ENCODE measurements around the gene MEIOSIN.

MEIOSIN gene

GRCh38 chr19:45782162-45782691 is 49.0 kb downstream of the MEIOSIN start, which contains the start of gene DMPK:
Gene DMPK (minus strand): TSS chr19:45782490. CDS start chr19:45782352, 138 bp downstream.
- H3K4me3 ChIP-seq (ENCODE audit: low read depth, low read length) = no peak within 1 kb of the TSS
- no peak for DNase-seq (ENCODE audit: low read depth)
- no peak for TF ChIP-seq CTCF (IDR thresholded peaks at IDR 0.05; ENCODE audit: insufficient read depth, low read depth, low read length, missing control alignments)

GRCh38 chr19:45782820-45783785 is 49.9 kb downstream of the MEIOSIN start:
- no peak overlapping the region for H3K4me3 ChIP-seq (ENCODE audit: low read depth, low read length)
- DNase-seq (ENCODE audit: low read depth) = no peak

DNA sequence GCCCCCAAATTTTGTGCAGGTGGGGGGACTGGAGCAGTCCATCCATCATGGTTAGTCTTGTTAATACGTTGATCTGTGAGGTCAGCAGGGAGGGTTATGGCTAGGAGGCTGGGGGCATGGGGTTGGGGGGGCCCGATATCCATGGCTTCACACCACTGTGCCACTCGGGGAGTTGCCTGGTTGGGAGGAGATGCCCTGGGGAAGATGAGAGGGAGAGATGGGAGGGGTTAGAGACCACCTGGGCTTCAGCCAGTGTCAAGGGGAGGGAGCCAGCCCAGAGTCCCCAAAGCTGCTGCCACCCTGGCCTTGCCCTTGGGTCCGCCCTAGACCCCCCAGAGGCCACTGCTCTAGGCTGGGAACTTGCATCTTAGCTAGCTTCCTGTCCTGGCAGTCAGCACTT is 50.9 kb downstream of the MEIOSIN start:
- TF ChIP-seq CTCF (IDR thresholded peaks at IDR 0.05; ENCODE audit: insufficient read depth, low read depth, low read length, missing control alignments) = no peak
- H3K4me3 ChIP-seq (ENCODE audit: low read depth, low read length) = no peak overlapping the region
- DNase-seq (ENCODE audit: low read depth) = peak; percentile 1

More at GRCh38 chr19:45782820-45783785, 49.9 kb downstream of the MEIOSIN start:
- no peak for TF ChIP-seq CTCF (IDR thresholded peaks at IDR 0.05; ENCODE audit: insufficient read depth, low read depth, low read length, missing control alignments)

GRCh38 chr19:45785097-45785496 is 51.9 kb downstream of the MEIOSIN start:
- no peak overlapping the region for H3K4me3 ChIP-seq (ENCODE audit: low read depth, low read length)
- no peak for TF ChIP-seq CTCF (IDR thresholded peaks at IDR 0.05; ENCODE audit: insufficient read depth, low read depth, low read length, missing control alignments)
- peak; percentile 0 for DNase-seq (ENCODE audit: low read depth)

DNA sequence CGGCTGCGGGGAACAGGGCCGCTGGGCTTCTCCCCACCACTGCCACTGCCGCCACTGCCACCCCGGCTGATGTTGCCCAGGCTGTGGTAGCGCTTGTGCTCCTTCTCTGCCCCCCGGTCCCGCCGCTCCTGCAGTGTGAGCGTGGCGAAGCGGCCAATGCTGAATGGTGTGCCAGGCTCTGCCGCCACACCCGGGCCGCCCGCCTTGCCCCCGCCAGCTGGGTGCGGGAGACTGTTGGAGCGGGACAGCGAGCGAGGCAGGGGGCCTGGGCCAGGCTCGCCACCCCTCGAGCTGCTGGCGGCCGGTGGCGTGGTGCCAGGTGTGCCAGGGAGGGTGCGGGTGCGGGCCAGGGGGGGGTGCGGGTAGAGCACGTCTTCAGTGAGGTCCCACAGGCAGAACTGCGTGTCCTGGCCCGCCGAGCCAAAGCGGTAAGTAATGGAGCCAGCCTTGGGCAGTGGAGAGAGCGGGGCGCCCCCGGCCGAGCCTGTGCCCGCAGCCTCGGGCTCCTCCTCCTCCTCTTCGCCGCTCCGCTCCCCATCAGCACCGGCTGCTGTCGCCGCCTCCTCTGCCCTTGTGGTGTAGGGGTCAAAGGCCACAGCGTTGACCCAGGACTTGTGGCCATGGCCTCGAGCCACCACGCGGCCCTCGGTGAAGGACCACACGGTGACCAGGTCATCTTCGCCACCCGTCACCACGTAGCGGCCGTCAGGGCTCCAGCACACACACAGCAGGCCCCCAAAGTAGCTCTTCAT is 52.7 kb downstream of the MEIOSIN start:
- peak; percentile 6 for DNase-seq (ENCODE audit: low read depth)
- no peak for TF ChIP-seq CTCF (IDR thresholded peaks at IDR 0.05; ENCODE audit: insufficient read depth, low read depth, low read length, missing control alignments)
- no peak overlapping the region for H3K4me3 ChIP-seq (ENCODE audit: low read depth, low read length)

GRCh38 chr19:45786533-45786894 is 53.3 kb downstream of the MEIOSIN start:
- no peak overlapping the region for H3K4me3 ChIP-seq (ENCODE audit: low read depth, low read length)
- no peak for DNase-seq (ENCODE audit: low read depth)
- no peak for TF ChIP-seq CTCF (IDR thresholded peaks at IDR 0.05; ENCODE audit: insufficient read depth, low read depth, low read length, missing control alignments)
